HAP-1 (cell line): ENCODE measurements around the gene EPHB6.

ENCODE experiments used
- DNase-seq, 2 experiments: peaks; one replicate each; pipeline ENCODE4 v3.0.0-alpha.2; 2016 to 2020; ENCODE audit warnings: low spot score in 2 of 2
- H3K27me3 ChIP-seq: fragments of 250-450 bp; sonication (Bioruptor Pico); 2 replicates; pipeline ENCODE4 v1.5.1; 2020; ENCODE audit warnings: low read depth, mild to moderate bottlenecking, moderate library complexity
- H3K36me3 ChIP-seq: fragments of 250-450 bp; sonication (Bioruptor Pico); replicated peaks from 2 replicates; pipeline ENCODE4 v1.5.1; 2020; ENCODE audit warnings: mild to moderate bottlenecking
- H3K4me1 ChIP-seq: fragments of 250-450 bp; sonication (Bioruptor Pico); 2 replicates; pipeline ENCODE4 v1.5.1; 2020; ENCODE audit warnings: mild to moderate bottlenecking
- H3K4me3 ChIP-seq: fragments of 250-450 bp; sonication (Bioruptor Pico); 2 replicates; pipeline ENCODE4 v1.5.1; 2020; ENCODE audit warnings: mild to moderate bottlenecking, moderate library complexity
- H3K9me3 ChIP-seq: fragments of 250-450 bp; sonication (Bioruptor Pico); 2 replicates; pipeline ENCODE4 v1.5.1; 2020; ENCODE audit warnings: mild to moderate bottlenecking, moderate library complexity
- in situ Hi-C: fragments of 300-500 bp; cut with MboI; formaldehyde crosslinking; loops from 3 replicates; pipeline ENCODE4 v1.14.3; 2020; ENCODE audit warnings: low sequenced_read_pairs, inconsistent platforms, mixed read lengths

Gene EPHB6

GRCh38 chr7:142882338-142882678 is 27.4 kb downstream of the EPHB6 start:
- Histone ChIP-seq H3K9me3 (no peaks in the 10 kb centered on the region), H3K4me1 (no peaks in the 10 kb centered on the region), H3K36me3 (no peaks in the 10 kb centered on the region), H3K4me3 (no peak overlapping the region), H3K27me3 (peaks cover 9% of the 10 kb centered on the region)
- in situ Hi-C loops: no loop called here
- no peak for DNase-seq

GRCh38 chr7:142883145-142883544 is 28.3 kb downstream of the EPHB6 start:
- H3K4me1 ChIP-seq: no peaks in the 10 kb centered on the region
- in situ Hi-C loops: no loop called here
- no peak overlapping the region for H3K4me3 ChIP-seq
- no peaks in the 10 kb centered on the region for H3K9me3 ChIP-seq
- H3K36me3 ChIP-seq: no peaks in the 10 kb centered on the region
- DNase-seq: no peak
- H3K27me3 ChIP-seq: peaks cover 9% of the 10 kb centered on the region

GRCh38 chr7:142883571-142884285 is 28.9 kb downstream of the EPHB6 start:
- H3K9me3 ChIP-seq: no peaks in the 10 kb centered on the region

GRCh38 chr7:142884286-142884640 is 29.4 kb downstream of the EPHB6 start:
- no peak overlapping the region for H3K4me3 ChIP-seq
- no peaks in the 10 kb centered on the region for H3K9me3 ChIP-seq
- peaks cover 4% of the 10 kb centered on the region for H3K27me3 ChIP-seq
- H3K4me1 ChIP-seq: no peaks in the 10 kb centered on the region
- no peaks in the 10 kb centered on the region for H3K36me3 ChIP-seq
- in situ Hi-C loops: no loop called here
- DNase-seq: no peak

More at GRCh38 chr7:142883571-142884285, 28.9 kb downstream of the EPHB6 start:
- Histone ChIP-seq H3K4me1 (no peaks in the 10 kb centered on the region), H3K27me3 (peaks cover 9% of the 10 kb centered on the region), H3K36me3 (no peaks in the 10 kb centered on the region), H3K4me3 (no peak overlapping the region)
- DNase-seq: no peak
- in situ Hi-C loops: no loop called here

- no peak within 1 kb of the TSS for H3K4me3 ChIP-seq
- H3K4me1 ChIP-seq: no peaks in the 10 kb centered on the region
- no peaks in the 10 kb centered on the region for H3K27me3 ChIP-seq
- H3K36me3 ChIP-seq: no peaks in the 10 kb centered on the region
- H3K9me3 ChIP-seq: no peaks in the 10 kb centered on the region
- in situ Hi-C loops: no loop called here
- no peak for DNase-seq
Measured at GRCh38 chr7:142885311-142886230, 30.7 kb downstream of the EPHB6 start, which contains the start of gene TRPV6. TRPV6 (minus strand) TSS chr7:142885745.

GRCh38 chr7:142886866-142887265 is 32.0 kb downstream of the EPHB6 start:
- no peaks in the 10 kb centered on the region for H3K27me3 ChIP-seq
- in situ Hi-C loops: no loop called here
- no peaks in the 10 kb centered on the region for H3K4me1 ChIP-seq
- DNase-seq: no peak
- H3K9me3 ChIP-seq: no peaks in the 10 kb centered on the region
- H3K4me3 ChIP-seq: no peak overlapping the region
- H3K36me3 ChIP-seq: no peaks in the 10 kb centered on the region

GRCh38 chr7:142887282-142888015 is 32.6 kb downstream of the EPHB6 start:
- H3K4me1 ChIP-seq: no peaks in the 10 kb centered on the region
- no peaks in the 10 kb centered on the region for H3K27me3 ChIP-seq
- no peak overlapping the region for H3K4me3 ChIP-seq
- H3K9me3 ChIP-seq: no peaks in the 10 kb centered on the region
- no peaks in the 10 kb centered on the region for H3K36me3 ChIP-seq
- DNase-seq: no peak
- in situ Hi-C loops: no loop called here

GRCh38 chr7:142889816-142890215 is 34.9 kb downstream of the EPHB6 start:
- no peaks in the 10 kb centered on the region for H3K27me3 ChIP-seq
- no peaks in the 10 kb centered on the region for H3K9me3 ChIP-seq
- in situ Hi-C loops: no loop called here
- H3K4me1 ChIP-seq: no peaks in the 10 kb centered on the region
- H3K4me3 ChIP-seq: no peak overlapping the region
- DNase-seq: no peak
- no peaks in the 10 kb centered on the region for H3K36me3 ChIP-seq

- H3K9me3 ChIP-seq: no peaks in the 10 kb centered on the region
- in situ Hi-C loops: no loop called here
- no peaks in the 10 kb centered on the region for H3K36me3 ChIP-seq
- H3K4me3 ChIP-seq: no peak overlapping the region
- DNase-seq: no peak
- H3K27me3 ChIP-seq: no peaks in the 10 kb centered on the region
- no peaks in the 10 kb centered on the region for H3K4me1 ChIP-seq
Measured at GRCh38 chr7:142890874-142891485, 36.1 kb downstream of the EPHB6 start.

GRCh38 chr7:142891490-142892082 is 36.7 kb downstream of the EPHB6 start:
- in situ Hi-C loops: no loop called here
- Histone ChIP-seq H3K27me3 (no peaks in the 10 kb centered on the region), H3K4me1 (no peaks in the 10 kb centered on the region), H3K9me3 (no peaks in the 10 kb centered on the region), H3K4me3 (no peak overlapping the region), H3K36me3 (no peaks in the 10 kb centered on the region)
- DNase-seq: no peak

GRCh38 chr7:142892951-142893350 is 38.1 kb downstream of the EPHB6 start:
- in situ Hi-C loops: no loop called here
- no peaks in the 10 kb centered on the region for H3K4me1 ChIP-seq

GRCh38 chr7:142894112-142894984 is 39.5 kb downstream of the EPHB6 start:
- Histone ChIP-seq H3K4me3 (no peak overlapping the region), H3K27me3 (no peaks in the 10 kb centered on the region), H3K9me3 (no peaks in the 10 kb centered on the region), H3K36me3 (no peaks in the 10 kb centered on the region), H3K4me1 (no peaks in the 10 kb centered on the region)
- DNase-seq: no peak
- in situ Hi-C loops: no loop called here

More at GRCh38 chr7:142892951-142893350, 38.1 kb downstream of the EPHB6 start:
- Histone ChIP-seq H3K9me3 (no peaks in the 10 kb centered on the region), H3K4me3 (no peak overlapping the region), H3K36me3 (no peaks in the 10 kb centered on the region), H3K27me3 (no peaks in the 10 kb centered on the region)
- no peak for DNase-seq
